Erythroblast (primary cell): ENCODE results near the gene DMD.

Source experiments
- GATA1 ChIP-seq: IDR thresholded peaks from 2 replicates; pipeline ENCODE4 v1.6.1; 2011; ENCODE audit warnings: low read depth, mild to moderate bottlenecking, control low read depth, low read length, moderate library complexity
- POLR2A ChIP-seq: IDR thresholded peaks from 2 replicates; pipeline ENCODE4 v1.6.1; 2011; ENCODE audit warnings: mild to moderate bottlenecking, low read length

GRCh38 chrX:33160273-33160672 lies 51.1 kb downstream of the DMD start:
- no peak for TF ChIP-seq POLR2A
- TF ChIP-seq GATA1, result no peak
